ENCODE results near the gene FAF1.

- TF ChIP-seq EZH2phosphoT487 (IDR thresholded peaks at IDR 0.05; ENCODE audit: insufficient read depth, low read depth), result no peak
- peak; percentile 37 for TF ChIP-seq EZH2 (IDR thresholded peaks at IDR 0.05; ENCODE audit: insufficient read depth, poor library complexity, severe bottlenecking)
These were observed 537.5 kb downstream of the FAF1 start for GRCh38 chr1:50422675-50422945.

All from GM23248 (cell line).